RWPE1 (cell line): ENCODE data around the gene GPR34.

ENCODE experiments used
- CTCF ChIA-PET: fragments of 350-600 bp; sonication (Branson Sonifier 250); formaldehyde crosslinking; extraction: SDS; loops from one replicate; lab custom pipeline; 2021; lab: Yijun Ruan, JAX
- POLR2A ChIA-PET: fragments of 400-600 bp; formaldehyde crosslinking; extraction: SDS; loops from one replicate; lab custom pipeline; 2020; ENCODE audit warnings: antibody characterized with exemption; ENCODE audit not compliant: low non-redundant PET; lab: Yijun Ruan, JAX
- DNase-seq: peaks from one replicate; pipeline ENCODE4 v3.0.0; 2012; ENCODE audit warnings: low spot score
- H3K27ac ChIP-seq: fragments of 450-650 bp; 2 replicates; pipeline ENCODE4 v1.5.1; 2017
- TF ChIP-seq, protein P1 (sequence below): fragments of 450-650 bp; conservative IDR thresholded peaks from 2 replicates; pipeline ENCODE4 v1.5.1; 2017; ENCODE audit warnings: low read depth, mild to moderate bottlenecking

GPR34 gene

DNA sequence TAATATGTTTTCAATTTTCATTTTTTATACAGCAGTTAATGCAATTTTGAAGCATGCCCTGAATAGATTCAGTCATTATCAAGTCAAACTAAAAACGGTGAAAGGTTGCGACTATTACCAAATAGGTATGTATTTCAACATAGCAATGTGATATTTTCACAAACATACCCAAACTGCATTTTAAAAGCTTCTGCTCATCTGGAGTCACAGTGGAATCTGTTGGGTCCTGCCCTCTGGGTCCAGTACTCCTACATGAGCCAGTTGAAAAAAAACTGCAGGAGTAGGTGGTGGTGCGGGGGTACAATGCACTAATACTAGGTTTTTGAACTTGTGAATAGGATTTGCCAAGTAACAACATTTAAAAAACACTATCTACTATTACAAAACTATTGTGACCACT lies 938 bp downstream of the GPR34 start:
- DNase-seq: no peak
- TF ChIP-seq, protein P1, sequence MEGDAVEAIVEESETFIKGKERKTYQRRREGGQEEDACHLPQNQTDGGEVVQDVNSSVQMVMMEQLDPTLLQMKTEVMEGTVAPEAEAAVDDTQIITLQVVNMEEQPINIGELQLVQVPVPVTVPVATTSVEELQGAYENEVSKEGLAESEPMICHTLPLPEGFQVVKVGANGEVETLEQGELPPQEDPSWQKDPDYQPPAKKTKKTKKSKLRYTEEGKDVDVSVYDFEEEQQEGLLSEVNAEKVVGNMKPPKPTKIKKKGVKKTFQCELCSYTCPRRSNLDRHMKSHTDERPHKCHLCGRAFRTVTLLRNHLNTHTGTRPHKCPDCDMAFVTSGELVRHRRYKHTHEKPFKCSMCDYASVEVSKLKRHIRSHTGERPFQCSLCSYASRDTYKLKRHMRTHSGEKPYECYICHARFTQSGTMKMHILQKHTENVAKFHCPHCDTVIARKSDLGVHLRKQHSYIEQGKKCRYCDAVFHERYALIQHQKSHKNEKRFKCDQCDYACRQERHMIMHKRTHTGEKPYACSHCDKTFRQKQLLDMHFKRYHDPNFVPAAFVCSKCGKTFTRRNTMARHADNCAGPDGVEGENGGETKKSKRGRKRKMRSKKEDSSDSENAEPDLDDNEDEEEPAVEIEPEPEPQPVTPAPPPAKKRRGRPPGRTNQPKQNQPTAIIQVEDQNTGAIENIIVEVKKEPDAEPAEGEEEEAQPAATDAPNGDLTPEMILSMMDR: no peak
- POLR2A ChIA-PET: no interaction called here
- no peak overlapping the region for H3K27ac ChIP-seq
- CTCF ChIA-PET: no interaction called here

GRCh38 chrX:41692162-41692749 lies 3.5 kb downstream of the GPR34 start:
- ChIA-PET POLR2A (no interaction called here), CTCF (no interaction called here)
- no peak overlapping the region for H3K27ac ChIP-seq
- no peak for DNase-seq
- TF ChIP-seq, protein P1: no peak

DNA sequence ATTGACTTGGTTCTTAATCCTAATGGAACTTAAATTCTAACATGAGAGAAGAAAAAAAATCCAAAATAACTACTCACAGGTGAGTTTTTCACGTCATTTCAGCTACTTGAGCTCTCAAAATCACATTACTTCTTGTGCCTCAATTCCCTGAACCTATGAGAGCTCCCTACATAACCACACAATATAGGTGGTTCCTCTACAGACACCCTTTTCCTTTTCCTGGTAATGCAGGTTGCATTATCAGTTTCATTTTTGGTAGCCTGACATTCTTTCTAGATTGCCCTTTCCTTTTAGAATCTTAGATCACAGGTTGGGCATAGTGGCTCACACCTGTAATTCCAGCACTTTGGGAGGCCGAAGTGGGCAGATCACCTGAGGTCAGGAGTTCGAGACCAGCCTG lies 4.3 kb downstream of the GPR34 start:
- DNase-seq: no peak
- H3K27ac ChIP-seq: no peak overlapping the region
- CTCF ChIA-PET: no interaction called here
- POLR2A ChIA-PET: no interaction called here
- TF ChIP-seq, protein P1: no peak

GRCh38 chrX:41695426-41695825 lies 6.7 kb downstream of the GPR34 start:
- ChIA-PET CTCF (no interaction called here), POLR2A (no interaction called here)
- DNase-seq: no peak
- H3K27ac ChIP-seq: no peak overlapping the region
- TF ChIP-seq, protein P1: no peak

- CTCF ChIA-PET: no interaction called here
- H3K27ac ChIP-seq: no peak overlapping the region
- TF ChIP-seq, protein P1: no peak
- DNase-seq: no peak
- POLR2A ChIA-PET: no interaction called here
Measured at GRCh38 chrX:41703574-41704029, 14.8 kb downstream of the GPR34 start.

GRCh38 chrX:41705042-41705441 lies 16.3 kb downstream of the GPR34 start:
- no peak for DNase-seq
- POLR2A ChIA-PET: no interaction called here
- CTCF ChIA-PET: no interaction called here
- no peak overlapping the region for H3K27ac ChIP-seq
- TF ChIP-seq, protein P1: no peak
